HG03439 (cell line): ENCODE measurements around the gene NXN.
"Not testable (repeated sequence)": the region's sequence is repeated elsewhere in the genome, so short reads cannot be mapped to it uniquely, and the experiment has no call there.

ENCODE experiments used
- ATAC-seq: cut with Tn5 transposase; IDR thresholded peaks from one replicate; pipeline ENCODE4 v1.9.1; 2021; ENCODE audit warnings: mild to moderate bottlenecking, moderate library complexity; ENCODE audit not compliant: unreplicated experiment

Gene NXN

DNA sequence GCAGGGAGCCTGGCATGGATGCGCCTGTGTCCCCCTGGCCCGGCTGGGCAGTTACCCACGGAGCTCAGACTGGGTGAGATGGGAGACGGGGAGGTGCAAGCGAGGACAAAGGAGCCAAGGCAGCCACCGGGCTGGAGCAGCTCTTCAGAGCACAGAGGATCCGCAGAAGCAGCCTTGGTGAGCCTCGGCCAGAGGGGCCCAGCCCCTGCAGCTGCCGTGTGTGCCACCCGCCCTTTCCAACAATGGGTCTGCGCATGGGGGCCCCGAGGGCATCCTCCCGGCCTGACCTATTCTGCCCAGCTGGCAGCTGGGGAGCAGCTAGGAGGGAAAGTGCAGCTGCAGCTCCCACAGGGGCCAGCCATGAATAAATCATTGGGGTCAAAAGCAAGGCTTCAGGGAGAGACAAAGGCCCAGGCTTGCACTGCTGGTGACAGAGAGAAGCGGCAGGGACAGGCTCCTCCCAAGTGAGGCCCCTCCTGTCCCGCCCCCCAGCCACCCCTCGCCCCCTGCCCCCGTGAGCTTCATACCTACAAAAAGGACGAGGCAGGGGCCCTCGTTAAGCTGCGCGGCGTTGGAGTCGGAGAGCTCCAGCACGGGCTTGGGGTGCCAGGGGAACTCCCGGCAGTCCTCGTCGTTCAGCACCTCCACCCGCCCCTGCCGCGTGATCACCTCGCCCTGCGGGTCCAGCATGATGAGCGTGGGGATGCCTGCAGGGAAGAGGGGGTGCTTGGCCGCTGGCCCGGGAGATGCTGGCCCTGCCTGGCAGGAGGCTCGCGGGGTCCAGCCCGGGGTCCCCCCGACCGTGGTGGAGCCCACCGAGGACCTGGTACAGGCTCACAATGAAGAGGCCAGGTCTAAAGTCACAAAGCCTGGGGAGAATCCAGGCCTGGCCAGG, 174.8 kb downstream of the NXN start:
- ATAC-seq, result no peak

GRCh38 chr17:802901-803881, 176.4 kb downstream of the NXN start:
- no peak for ATAC-seq

DNA sequence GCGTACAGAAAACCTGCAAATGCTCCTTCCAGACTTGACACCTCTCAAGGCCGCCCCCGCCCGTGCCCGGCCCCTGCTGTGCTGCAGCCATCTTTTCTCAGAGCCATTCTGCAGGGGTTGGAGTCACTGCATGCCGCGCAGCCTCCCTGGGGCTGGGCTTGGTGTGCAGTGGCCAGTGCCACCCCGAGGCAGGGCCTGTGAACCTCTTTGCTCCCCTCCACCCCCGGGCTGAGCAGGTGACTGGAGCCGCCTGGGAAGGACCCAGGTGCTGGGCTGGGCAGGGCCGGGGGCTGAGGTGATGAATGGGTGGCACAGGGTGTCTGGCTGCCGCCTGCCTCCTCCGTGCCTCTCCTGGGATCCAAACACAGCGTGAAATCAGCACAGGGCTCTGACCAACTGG, 177.1 kb downstream of the NXN start:
- ATAC-seq, result no peak

DNA sequence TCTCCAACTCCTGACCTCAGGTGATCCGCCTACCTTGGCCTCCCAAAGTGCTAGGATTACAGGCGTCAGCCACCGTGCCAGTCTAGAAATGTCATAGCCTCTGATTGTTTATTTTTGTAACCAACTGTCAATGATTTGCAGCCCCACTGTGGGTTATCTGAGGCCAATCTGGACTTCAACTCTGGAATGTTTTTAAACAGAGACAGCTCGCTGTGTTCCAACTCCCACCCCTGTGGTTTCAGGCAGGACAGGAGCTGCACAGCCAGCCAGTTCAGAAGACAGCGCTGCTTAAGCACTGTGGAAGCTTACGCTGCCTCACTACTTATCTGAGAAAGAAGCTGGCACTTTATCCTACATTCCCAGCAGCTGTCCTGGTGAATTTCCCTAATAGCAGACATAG, 177.9 kb downstream of the NXN start:
- ATAC-seq, result no peak

DNA sequence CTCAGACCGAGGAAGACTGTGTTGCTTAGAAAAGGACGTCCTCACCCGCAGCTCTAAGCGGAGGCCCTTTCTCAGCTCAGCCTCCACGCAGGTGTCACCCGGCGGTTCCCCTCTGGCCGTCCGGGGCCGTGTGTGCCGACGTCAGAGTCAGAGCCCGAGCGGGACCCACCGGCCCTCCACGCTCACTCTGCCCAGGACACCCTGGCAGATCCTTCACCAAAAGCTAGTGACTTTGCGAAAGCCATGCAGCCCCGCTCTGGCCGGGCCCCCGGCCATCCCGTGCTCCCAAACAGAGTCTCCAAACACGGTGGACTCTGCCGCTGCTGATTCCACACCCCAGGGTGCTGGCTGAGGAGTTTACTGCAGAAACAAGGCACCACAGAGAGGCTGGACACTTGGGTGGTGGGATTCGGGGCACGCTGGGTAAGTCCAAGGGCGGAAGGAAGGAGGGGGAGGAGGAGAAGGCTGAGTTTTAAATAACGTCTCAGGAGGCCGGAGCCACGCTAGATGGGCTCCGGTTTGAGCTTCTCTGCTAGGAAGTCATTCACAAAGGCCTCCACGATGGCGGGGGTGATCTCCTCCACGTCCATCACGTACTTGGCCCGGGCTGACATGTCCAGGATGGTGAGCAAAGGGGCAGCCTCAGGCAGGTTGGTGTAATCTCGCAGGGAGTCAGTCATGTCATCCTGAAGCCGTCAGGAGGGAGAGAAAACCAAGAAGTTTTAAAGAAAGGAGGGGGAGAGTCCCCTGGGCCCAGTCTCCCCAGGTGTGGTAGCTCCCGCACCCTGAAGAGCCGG, 178.9 kb downstream of the NXN start:
- no peak for ATAC-seq

- ATAC-seq, result no peak
Measured at GRCh38 chr17:799261-799660, 180.3 kb downstream of the NXN start.

DNA sequence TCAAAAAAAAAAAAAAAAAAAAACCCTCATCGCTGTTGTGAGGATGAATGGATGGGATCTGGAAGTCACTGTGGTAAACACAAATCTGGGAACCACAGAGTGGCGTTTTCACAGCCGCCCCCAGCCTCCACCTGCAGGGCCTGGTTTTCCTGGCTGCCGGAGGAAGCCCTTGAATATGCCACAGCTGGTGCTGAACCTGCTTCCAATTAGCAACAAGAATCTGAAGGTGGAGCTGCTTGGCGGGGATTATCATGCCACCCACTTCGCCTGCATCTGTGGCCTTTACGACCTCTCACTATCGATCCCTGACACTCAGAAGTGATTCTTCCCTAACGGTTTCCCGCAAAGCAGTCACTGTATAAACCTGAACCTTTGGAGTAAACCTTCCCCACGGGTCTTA, 181.3 kb downstream of the NXN start:
- ATAC-seq, result no peak

DNA sequence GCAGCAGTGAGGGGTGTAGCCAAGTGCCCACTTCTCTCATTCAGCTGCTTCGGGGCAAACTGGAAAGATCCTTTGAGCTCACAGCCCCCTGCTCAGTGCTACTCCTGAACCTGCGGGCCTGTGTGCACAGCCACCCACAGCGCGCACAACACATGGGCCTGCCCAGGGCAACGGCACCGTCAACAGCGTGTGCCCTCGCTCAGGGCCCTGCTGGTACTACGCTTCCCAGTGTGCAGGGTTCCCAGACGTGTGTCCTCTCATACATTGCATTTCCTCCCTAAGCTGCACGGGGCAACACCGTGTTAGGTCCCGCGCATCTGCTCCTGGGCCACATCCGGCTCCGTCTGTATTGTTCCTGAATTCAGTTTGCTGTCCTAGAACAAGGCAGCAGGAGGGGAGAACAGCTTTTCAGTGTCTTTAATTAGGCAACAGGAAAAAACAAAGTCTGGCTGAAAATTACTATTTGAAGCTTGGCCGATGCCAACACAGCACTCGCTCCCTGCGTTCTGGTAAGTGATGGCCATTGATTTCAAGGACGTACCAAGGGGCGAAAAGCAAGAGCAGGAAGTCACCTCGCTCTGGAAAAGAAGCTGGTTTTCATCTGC, 182.2 kb downstream of the NXN start:
- ATAC-seq, result no peak

DNA sequence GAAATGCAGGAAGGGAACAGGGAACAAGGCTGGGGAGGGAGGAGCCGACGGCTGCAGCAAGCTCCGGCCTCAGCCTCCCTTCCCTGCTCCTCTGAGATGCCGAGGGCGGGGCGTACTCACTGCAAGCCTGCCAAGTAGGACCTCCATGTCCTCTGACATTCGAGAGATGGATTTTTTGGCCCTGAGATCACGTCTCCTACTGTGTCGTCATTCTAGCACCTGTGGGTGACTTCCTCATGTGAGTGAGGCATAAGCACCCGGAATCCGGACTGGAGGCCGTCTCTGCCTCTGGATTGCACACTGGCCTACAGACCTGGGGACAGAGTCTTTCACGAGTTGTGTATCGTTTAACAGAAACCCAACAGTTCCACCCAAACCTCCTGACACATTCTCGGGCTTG, 183.0 kb downstream of the NXN start:
- ATAC-seq, result no peak

- no peak for ATAC-seq
Measured at GRCh38 chr17:795721-796120, 183.9 kb downstream of the NXN start.

DNA sequence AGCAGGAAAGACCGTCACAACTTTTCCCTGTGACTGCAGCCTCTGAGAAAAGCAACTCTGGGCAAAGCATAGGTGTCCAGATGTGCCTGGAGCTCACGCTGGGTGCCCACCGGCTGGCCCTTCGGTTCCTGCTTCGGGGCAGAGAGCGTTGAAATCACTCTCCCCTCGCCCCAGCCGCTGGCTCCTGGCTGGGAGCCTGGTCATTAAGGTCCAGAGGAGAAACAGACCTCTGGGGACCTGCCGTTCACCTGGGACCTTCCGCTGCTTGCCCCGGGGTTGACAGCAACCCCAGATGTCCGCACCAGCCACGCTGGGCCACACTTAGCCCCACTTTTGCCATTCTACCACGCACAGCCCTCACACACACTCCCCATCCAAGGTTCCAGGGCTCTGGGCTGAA, 184.3 kb downstream of the NXN start:
- no peak for ATAC-seq

DNA sequence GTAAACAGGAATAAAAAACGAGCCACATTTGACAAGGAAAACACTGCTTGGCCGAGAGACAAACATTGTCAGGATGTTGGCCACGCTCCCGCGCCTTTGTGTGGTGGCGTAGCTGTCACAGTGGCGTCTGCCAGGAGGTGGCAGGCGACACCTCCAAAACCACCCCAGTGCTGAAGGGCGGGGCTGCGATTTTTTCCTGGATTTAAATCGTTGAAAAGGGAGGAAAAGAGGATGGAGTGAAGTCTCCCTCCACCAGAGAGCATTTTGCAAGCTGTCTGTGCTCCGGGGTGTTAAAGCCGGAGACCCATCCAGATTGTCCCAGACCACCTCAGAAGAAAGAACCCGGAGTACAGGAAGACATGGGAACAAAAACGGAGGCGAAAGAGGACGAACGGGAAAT, 184.7 kb downstream of the NXN start:
- no peak for ATAC-seq

GRCh38 chr17:792277-792676, 187.3 kb downstream of the NXN start:
- no peak for ATAC-seq

GRCh38 chr17:791829-792228, 187.7 kb downstream of the NXN start:
- no peak for ATAC-seq

DNA sequence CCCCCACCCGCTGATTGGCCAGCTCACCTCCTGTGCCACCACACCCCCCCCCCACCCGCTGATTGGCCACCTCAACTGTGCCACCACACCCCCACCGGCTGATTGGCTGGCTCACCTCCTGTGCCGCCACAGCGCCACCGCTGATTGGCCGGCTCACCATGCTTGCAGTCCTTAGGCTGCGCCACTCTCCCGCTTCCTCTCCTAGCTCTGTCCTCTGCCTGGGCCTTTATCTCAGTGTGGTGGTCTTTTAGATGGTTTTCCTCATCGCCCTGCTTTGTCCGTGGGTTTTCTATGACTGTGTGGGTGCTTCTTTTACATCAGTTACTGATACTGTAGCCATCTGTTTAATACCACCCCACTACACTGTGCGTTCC, 188.7 kb downstream of the NXN start:
- ATAC-seq, result not testable (repeated sequence)

GRCh38 chr17:789931-790873, 189.4 kb downstream of the NXN start:
- not testable (repeated sequence) for ATAC-seq

GRCh38 chr17:789160-789840, 190.3 kb downstream of the NXN start:
- ATAC-seq, result no peak

DNA sequence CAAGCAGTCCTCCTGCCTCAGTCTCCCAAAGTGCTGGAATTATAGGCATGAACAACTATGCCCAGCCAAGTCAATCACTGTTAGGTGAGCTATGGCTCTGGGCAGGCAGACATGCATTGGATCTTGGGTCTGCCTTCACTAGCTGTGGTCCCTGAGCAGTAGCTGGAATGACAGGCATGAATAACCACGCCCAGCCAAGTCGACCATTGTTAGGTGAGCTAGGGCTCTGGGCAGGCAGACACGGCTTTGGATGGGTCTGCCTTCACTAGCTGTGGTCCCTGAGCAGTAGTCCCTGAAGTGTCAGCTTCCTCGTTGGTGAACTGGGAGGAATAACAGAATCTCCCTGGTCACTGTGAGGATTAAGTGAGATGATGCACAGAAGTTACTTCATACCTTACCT, 191.0 kb downstream of the NXN start:
- no peak for ATAC-seq

DNA sequence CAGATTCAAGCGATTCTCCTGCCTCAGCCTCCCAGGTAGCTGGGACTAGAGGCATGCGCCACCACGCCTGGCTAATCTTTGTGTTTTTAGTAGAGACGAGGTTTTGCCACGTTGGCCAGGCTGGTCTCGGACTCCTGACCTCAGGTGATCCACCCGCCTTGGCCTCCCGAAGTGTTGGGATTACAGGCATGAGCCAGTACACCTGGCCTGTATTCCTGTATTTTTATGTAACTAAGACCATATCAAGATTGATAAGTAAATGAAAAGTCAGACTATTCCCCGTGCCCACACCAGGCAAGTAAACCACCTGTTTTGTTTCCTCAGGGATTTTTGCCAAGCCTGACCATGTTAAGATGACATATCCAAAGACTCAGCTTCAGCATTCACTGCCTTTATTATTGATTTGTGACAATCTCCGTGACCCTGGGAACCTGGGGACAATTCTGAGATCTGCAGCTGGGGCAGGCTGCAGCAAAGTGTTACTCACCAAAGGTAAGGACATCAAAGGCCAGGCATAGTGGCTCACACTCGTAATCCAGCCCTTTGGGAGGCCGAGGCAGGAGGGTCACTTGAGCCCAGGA, 191.8 kb downstream of the NXN start:
- no peak for ATAC-seq
